Progenitor cell of endocrine pancreas (in vitro differentiated cells): Measurements from ENCODE around the gene PPP2CA. TPM values are rescaled to one million over a fixed set of nuclear protein-coding genes. Genes with fewer than 3 reads are reported as not detected.

Experiments used
- DNase-seq: peaks from one replicate; pipeline ENCODE4 v3.0.0; 2021; ENCODE audit warnings: low spot score; ENCODE audit not compliant: unreplicated experiment
- H3K27ac Mint-ChIP-seq: 2 replicates; pipeline ENCODE4 v1.8.0; 2021; ENCODE audit warnings: mild to moderate bottlenecking, moderate library complexity, mixed read lengths
- H3K27me3 Mint-ChIP-seq: 2 replicates; pipeline ENCODE4 v1.8.0; 2021; ENCODE audit warnings: mixed read lengths
- H3K36me3 Mint-ChIP-seq: 2 replicates; pipeline ENCODE4 v1.8.0; 2022; ENCODE audit warnings: mixed read lengths; ENCODE audit not compliant: insufficient read depth
- H3K4me1 Mint-ChIP-seq: 2 replicates; pipeline ENCODE4 v1.8.0; 2021; ENCODE audit warnings: low read depth, mixed read lengths
- H3K4me3 Mint-ChIP-seq: 2 replicates; pipeline ENCODE4 v1.8.0; 2021; ENCODE audit warnings: low read depth, mild to moderate bottlenecking, moderate library complexity, mixed read lengths
- H3K9me3 Mint-ChIP-seq: 2 replicates; pipeline ENCODE4 v1.8.0; 2021; ENCODE audit warnings: low read depth, mixed read lengths
- CTCF ChIP-seq: fragments of 200-600 bp; sonication (generic); IDR thresholded peaks from one replicate; pipeline ENCODE4 v1.5.0; 2021; ENCODE audit warnings: antibody characterized with exemption, mild to moderate bottlenecking; ENCODE audit not compliant: unreplicated experiment
- microRNA-seq: library from miRNA; unstranded; fragments of <30 nt; microRNA quantifications from one replicate; pipeline ENCODE4 v1.1.0, GENCODE V29; 2020; ENCODE audit warnings: borderline number of aligned reads; ENCODE audit not compliant: unreplicated experiment
- total RNA-seq: library from RNA; stranded (reverse); gene quantifications from 2 replicates; pipeline ENCODE4 v1.2.1, GENCODE V29; 2021

The PPP2CA gene
- total RNA-seq, 1 donor from 2014 or later = 157 TPM

GRCh38 chr5:134148316-134148715 lies 77.6 kb downstream of the PPP2CA start:
- Mint-ChIP-seq H3K36me3 (peaks cover 9% of the 10 kb centered on the region), H3K27me3 (no peaks in the 10 kb centered on the region), H3K27ac (no peak overlapping the region), H3K9me3 (no peaks in the 10 kb centered on the region), H3K4me1 (peaks cover 11% of the 10 kb centered on the region), H3K4me3 (no peak overlapping the region)
- no peak for DNase-seq
- no peak for TF ChIP-seq CTCF

GRCh38 chr5:134146651-134147518 lies 79.0 kb downstream of the PPP2CA start:
- Mint-ChIP-seq H3K27me3 (no peaks in the 10 kb centered on the region), H3K4me1 (peaks cover 11% of the 10 kb centered on the region), H3K9me3 (no peaks in the 10 kb centered on the region), H3K27ac (peak overlapping the region; percentile 38), H3K4me3 (no peak overlapping the region), H3K36me3 (peaks cover 4% of the 10 kb centered on the region)
- TF ChIP-seq CTCF = no peak
- DNase-seq = no peak

- peaks cover 4% of the 10 kb centered on the region for H3K36me3 Mint-ChIP-seq
- no peak overlapping the region for H3K4me3 Mint-ChIP-seq
- no peaks in the 10 kb centered on the region for H3K27me3 Mint-ChIP-seq
Measured at GRCh38 chr5:134145779-134146581, 79.9 kb downstream of the PPP2CA start.

GRCh38 chr5:134145041-134145757 lies 80.7 kb downstream of the PPP2CA start:
- peak overlapping the region; percentile 31 for H3K27ac Mint-ChIP-seq

More at GRCh38 chr5:134145779-134146581, 79.9 kb downstream of the PPP2CA start:
- H3K27ac Mint-ChIP-seq = peak overlapping the region; percentile 49
- H3K9me3 Mint-ChIP-seq = no peaks in the 10 kb centered on the region
- TF ChIP-seq CTCF = peak; percentile 92
- peaks cover 11% of the 10 kb centered on the region for H3K4me1 Mint-ChIP-seq
- peak; percentile 69 for DNase-seq

More at GRCh38 chr5:134145041-134145757, 80.7 kb downstream of the PPP2CA start:
- no peak for DNase-seq
- no peaks in the 10 kb centered on the region for H3K9me3 Mint-ChIP-seq
- peaks cover 10% of the 10 kb centered on the region for H3K4me1 Mint-ChIP-seq
- H3K4me3 Mint-ChIP-seq = no peak overlapping the region
- no peaks in the 10 kb centered on the region for H3K27me3 Mint-ChIP-seq
- H3K36me3 Mint-ChIP-seq = peaks cover 4% of the 10 kb centered on the region
- no peak for TF ChIP-seq CTCF

Small RNAs within 50 kb of the gene (microRNA-seq; reads per million reads assigned to microRNA genes)
- gene MIR3661 = 3.6 reads per million

Other genes with a start within 250 kb of the PPP2CA start
- gene VDAC1, start 221.1 kb downstream of the PPP2CA start, total RNA-seq = 123 and 133 TPM in 2 replicates
- 14.4 and 16.6 TPM in 2 replicates for gene TCF7, start 111.4 kb downstream of the PPP2CA start, total RNA-seq
- 339 and 358 TPM in 2 replicates for gene SKP1, start 49.1 kb downstream of the PPP2CA start, total RNA-seq
- gene CDKL3, start 141.1 kb upstream of the PPP2CA start, total RNA-seq = 3.0 and 6.1 TPM in 2 replicates
- 80.0 and 81.3 TPM in 2 replicates for gene UBE2B, start 145.5 kb upstream of the PPP2CA start, total RNA-seq
- gene CDKN2AIPNL, start 185.8 kb upstream of the PPP2CA start, total RNA-seq = 28.3 and 29.0 TPM in 2 replicates